Activated CD4-positive, alpha-beta T cell treated with anti-CD3 and anti-CD28 coated beads, Interleukin-2, amount 50 U/mL, for 16 hours (primary cell): ENCODE data around the gene TMCC1.
A peak's percentile ranks its signal among the peaks of the same experiment; 100 is the strongest.
"Not testable (repeated sequence)": the region's sequence is repeated elsewhere in the genome, so short reads cannot be mapped to it uniquely, and the experiment has no call there.

ENCODE experiments used
- DNase-seq: peaks from one replicate; pipeline ENCODE4 v3.0.0-alpha.2; 2020

TMCC1 gene

DNA sequence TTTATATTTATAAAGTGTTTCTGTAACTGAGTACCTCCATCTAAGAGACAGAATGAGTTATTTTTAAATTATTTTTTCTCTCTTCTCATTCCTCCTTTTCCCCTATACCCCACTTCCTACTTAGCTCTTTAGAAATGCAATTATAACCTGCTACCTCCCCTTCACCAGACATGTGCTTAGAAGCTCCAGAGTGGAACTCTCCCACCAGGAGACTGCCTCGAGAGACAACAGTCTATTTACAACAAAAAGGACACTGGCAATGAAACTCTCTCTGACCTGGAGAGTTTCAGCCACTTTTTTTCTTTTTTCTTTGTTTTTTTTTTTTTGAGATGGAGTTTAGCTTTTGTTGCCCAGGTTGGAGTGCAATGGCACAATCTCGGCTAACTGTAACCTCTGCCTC, 177.7 kb downstream of the TMCC1 start:
- no peak for DNase-seq

DNA sequence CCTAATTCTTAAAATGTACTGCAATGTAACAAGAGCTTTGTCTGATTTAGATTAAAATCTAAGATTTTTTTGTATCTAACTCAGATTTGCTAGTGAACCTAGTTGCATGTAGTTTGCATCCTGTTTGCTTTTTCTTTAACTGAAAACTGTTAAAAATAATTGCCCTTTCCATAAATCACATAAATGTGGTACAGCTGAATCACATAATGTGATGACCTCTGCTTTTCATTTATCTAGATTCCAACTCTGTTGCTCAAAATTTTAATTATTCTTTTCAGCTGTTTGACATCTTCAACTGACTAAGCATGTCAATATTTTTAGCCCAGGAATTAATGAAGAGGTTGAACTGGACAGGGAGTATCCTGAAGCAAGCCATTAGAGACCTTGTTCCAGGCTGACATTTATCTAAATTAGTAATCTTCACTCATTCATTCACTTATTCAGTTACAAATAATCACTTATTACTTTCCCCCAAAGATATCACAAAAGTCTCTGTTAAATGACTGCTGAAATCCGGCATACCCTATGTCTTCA, 185.1 kb downstream of the TMCC1 start:
- DNase-seq = no peak

DNA sequence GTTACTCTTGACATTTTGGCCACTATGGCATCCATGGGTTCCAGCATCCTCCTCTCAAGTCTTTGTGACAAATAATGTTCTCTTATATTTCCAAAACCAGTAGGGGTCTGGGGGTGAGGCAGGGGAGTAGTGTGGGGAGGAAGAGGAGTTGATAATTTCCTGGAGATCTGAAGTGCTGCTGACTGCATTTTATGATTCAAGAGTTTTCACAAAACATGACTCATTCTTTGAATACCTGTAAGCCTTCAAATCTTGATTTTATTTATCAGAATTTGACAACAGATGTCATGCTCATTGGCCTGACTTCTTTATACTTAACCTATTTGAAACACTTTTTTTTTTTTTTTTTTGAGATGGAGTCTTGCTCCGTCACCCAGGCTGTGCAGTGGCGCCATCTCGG, 188.2 kb downstream of the TMCC1 start:
- peak; percentile 4 for DNase-seq

DNA sequence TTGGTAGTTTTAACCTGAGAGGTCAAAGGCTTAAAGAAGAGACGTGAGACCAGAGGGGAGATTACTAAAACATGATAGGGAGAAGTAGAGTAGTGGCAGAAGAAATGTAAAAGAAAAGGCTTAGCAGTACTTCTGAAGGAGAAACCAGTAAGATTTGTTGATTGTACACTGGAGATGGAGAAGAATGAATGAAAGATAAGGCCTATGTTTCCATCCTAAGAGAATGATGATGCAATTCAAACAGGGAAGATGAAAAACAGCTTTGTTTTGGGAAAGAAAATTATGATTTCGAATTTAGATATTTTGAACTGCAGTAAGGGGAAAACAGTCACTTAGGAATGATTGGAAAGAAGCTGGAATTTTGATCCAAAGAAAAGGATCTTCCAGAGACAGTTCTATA, 189.6 kb downstream of the TMCC1 start:
- DNase-seq = no peak

DNA sequence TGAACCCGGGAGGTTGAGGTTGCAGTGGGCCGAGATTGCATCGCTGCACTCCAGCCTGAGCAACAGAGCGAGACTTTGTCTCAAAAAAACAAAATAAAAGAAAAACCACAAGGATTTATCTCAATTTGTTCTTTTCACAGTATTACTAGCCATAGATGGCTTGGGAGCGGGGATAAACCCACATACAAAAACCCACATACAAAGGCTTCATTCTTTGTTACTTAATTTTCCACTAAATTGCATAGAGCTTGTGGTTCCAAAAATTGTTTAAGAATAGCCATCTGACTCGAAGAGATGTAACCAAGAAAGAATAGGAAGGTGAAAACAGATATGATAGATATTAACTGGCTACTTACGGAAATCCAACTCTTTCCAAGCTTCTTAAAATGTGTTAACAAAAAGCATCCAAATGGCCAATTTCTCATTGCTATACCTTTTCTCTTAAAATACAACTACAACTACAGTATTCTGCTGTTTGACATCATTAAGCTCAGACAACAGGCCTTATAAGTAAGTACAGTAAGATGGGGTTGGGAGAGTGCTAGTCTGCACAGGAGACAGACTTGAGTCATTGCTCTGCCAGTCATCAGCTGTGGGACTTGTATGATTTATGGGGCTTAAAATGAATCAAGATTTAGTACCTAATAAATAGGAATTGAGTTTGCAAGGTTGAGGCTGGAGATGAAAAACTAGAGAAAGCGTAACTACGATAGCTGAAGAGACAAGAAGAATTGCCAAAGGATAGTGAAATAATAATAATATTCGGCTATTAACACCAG, 190.4 kb downstream of the TMCC1 start:
- no peak for DNase-seq

DNA sequence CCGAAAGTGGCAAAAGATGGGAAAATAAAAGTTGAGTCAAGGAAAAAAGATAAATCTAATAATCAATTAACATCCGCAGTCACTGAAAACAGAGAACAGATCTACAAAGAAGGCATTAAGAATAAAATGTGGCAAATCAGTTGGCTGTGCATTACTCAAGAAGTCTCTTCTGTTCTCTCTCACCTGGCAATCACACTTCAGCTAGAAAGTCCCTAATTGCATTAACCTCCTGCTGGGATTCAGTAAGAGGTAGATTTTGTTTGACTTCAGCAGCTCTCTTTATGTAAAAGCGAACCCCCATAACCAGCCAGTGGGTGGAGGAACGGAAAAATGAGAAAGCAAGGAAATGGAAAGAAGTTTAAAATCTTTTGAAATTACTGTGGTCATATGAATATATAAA, 192.3 kb downstream of the TMCC1 start:
- DNase-seq = no peak

DNA sequence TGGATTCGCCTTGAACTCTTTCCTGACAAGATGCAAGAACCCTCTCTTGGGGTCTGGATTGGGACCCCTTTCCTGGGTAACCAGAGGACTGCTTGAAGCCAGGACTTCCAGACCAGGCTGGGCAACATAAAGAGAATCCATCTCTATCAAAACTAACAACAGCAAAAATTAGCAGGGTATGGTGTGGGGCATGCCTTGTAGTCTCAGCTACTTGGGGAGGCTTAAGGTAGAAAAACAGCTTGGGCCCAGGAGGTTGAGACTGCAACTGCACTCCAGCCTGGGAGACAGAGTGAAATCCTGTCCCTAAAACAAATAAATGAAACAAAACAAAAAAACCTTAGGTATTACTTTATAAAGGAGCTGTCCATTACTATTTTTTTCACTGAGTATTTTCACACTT, 193.9 kb downstream of the TMCC1 start:
- DNase-seq = no peak

DNA sequence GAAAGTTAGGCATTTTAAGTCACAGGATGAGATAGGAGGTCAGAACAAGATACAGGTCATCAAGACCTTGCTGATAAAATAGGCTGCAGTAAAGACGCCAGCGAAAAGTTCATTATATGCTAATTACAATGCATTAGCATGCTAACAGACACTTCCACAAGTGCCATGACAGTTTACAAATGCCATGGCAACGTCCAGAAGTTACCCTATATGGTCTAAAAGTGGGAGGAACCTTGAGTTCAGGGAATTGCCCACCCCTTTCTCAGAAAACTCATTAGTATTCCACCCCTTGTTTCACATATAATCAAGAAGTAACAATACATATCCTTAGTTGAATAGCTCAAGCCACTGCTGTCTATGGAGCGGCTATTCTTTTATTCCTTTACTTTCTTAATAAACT, 194.3 kb downstream of the TMCC1 start:
- DNase-seq = no peak

DNA sequence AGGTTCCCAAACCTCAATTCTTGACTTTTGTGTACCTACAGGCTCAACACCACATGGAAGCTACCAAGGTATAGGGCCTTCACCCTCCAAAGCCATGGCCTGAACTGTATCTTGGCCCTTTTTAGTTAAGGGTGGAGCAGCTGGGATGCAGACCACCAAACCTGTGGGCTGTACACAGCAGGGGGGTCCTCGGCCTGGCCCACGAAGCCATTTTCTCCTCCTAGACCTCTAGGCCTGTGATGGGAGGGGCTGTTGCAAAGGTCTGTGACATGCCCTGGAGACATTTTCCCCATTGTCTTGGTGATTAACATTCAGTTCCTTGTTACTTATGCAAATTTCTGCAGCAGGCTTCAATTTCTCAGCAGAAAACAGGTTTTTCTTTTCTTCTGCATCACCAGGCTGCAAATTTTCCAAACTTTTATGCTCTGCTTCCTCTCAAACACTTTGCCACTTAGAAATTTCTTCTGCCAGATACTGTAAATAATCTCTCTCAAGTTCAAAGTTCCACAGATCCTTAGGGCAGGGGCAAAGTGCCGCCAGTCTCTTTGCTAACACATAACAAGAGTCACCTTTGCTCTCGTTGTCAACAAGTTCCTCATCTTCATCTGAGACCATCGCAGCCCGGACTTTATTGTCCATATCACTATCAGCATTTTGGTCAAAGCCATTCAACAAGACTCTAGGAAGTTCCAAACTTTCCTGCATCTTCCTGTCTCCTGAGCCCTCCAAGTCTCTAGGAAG, 196.1 kb downstream of the TMCC1 start:
- DNase-seq = no peak

DNA sequence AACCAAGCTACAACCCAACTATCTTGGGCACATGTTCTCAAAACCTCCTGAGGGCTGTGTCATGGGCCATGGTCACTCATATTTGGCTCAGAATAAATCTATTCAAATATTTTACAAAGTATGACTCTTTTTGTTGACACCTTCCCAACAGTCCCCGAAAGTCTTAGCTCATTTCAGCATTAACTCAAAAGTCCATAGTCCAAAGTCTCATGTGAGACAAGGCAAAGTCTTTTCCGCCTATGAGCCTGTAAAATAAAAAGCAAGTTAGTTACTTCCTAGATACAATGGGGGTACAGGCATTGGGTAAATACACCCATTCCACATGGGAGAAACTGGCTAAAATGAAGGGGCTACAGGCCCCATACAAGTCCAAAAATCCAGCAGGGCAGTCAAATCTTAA, 197.1 kb downstream of the TMCC1 start:
- not testable (repeated sequence) for DNase-seq

DNA sequence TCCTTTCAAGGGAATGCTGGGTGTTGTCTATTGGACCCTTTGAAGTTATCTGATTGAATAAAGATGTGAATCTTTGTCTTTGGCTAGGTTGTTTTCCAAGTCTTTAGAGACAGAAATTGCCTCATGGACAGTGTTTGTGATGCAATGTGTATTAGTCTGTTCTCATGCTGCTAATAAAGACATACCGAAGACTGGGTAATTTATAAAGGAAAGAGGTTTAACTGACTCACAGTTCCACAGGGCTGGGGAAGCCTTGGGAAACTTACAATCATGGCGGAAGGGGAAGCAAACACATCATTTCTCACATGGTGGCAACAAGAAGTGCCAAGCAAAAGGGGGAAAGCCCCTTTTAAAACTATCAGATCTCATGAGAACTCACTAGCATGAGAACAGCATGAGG, 198.3 kb downstream of the TMCC1 start:
- no peak for DNase-seq

DNA sequence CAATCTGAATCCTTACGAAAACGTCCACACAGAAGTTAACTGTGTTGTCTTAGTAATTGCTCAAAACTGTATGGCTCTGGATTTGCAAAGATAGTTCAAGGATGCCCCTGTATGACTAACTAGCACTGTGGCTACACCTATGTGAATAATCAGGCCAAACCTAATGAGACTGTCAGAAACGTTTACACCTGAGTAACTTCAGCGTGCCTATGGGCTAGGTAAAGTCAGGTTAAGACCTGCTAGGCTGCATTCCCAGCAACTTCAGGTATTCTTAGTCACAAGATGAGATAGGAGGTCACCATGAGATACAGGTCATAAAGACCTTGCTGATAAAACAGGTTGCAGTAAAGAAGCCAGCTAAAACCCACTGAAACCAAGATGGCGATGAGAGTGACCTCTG, 199.3 kb downstream of the TMCC1 start:
- no peak for DNase-seq

DNA sequence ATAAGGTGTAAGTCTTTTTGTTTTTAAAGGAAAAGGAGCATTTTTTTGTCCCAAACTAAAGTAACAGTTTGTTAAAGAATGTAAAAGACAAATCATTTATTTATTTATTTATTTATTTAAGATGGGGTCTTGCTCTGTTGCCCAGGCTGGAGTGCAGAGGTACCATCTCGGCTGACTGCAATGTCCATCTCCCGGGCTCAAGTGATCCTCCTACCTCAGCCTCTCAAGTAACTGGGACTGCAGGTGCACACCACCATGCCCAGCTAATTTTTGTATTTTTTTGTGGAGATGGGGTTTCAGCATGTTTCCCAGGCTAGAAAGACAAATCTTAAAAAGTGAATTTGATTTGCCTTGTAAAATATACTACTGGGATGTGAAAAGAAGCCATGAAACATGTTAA, 200.8 kb downstream of the TMCC1 start:
- DNase-seq = no peak

DNA sequence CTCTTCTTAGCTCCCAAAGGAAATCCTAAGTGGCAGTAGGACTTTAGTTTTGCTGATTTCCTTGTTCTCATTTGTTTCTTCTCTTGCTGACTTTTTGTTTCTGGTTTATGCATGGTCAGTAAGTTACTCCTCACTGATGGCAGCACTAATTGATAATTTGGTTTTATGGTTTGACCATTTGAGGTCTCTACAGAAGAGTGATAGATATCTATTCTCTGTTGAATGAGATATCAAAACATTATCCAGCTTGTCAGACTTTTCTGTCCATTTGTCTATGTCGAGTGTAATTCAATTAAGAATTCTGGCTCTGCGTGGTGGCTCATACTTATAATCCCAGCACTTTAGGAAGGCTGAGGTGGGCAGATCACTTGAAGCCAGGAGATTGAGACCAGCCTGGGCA, 202.5 kb downstream of the TMCC1 start:
- DNase-seq = no peak

DNA sequence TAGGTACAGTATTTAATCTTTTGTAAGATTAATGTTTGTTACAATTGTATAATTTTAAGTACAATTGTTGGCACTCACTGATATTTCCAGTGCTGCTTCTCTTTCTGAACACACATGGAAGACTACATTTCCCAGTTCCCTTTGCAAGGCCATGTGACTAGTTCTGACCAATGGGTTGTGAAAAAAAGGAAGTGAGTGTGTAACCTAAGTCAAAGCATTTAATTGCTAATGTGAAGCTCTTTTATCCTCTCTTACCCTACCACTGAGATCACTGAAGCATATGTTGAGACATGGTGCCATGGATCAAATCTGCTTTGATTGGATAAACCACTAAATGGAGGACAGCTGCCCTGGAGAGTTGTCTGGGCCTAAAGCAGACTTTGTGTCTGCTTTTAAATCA, 203.1 kb downstream of the TMCC1 start:
- DNase-seq = peak; percentile 57

DNA sequence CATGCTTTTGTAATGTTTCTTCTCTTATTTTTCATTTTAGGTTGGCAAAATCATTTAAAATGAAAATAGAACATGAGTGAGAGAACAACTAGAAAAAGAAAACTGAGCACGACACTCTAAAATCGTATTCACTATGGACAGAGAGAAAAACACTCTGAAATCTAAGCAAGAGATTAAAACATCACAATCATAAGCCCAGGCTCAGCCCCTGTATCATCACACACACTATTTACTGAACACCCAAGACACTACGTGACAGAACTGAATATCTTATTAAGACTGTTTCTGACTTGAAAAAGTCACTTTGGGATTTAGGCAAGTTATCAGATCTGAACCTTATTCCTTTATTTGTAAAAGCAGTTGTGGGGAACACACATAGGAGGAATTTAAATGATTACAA, 204.5 kb downstream of the TMCC1 start:
- DNase-seq = no peak

DNA sequence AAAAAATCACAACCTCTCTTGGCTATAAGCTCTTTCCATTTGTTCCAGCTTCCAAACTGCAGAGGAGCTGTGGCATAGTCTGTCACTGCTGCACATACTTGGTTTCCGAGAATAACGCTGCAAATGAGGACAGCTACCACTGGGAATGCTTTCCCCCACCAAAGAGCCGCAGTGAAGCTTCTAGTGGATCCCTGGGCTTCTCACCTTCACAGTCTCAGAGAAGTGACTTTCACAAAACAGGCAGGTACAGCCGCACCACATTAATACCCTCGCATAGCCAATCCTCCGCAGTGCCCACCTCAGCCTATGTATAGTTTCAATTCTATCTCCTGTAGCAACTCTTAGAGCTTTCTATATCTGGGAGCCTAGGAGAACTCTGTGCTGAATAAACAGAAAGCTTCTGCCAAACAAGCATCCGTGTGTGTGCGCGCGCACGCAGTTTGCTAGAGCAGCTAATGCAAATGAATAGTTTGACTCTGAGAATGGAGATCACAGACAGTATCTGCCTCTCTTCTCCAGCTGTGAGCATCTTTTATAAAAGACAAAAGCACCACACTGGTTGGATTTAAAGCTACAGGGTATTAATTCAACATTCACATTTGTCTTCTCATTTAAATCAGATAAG, 205.1 kb downstream of the TMCC1 start:
- DNase-seq = no peak

DNA sequence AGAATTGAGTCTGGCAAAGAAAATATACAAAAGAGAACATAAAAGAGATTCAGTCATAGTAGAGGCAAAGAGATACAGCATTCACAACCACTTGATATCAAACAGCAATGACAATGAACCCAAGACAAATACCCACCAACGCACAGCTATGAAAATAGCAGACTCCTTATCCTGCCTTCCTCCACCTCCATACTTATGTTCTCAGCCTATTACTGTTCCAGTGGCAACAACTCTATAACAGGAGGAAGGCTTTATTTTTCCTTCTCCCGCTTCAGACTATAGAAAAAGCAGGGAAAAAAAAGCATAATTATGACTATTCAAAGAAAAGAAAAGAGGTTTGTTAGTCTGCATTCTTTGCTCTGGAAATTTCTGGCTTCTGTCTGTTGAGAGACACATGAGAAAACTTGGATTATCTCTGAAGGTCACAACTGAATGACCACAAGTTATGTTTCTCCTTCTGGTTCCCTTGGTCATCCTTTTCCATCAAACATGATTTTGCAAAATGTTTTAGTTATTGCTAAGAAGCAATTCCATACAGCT, 205.9 kb downstream of the TMCC1 start:
- no peak for DNase-seq

DNA sequence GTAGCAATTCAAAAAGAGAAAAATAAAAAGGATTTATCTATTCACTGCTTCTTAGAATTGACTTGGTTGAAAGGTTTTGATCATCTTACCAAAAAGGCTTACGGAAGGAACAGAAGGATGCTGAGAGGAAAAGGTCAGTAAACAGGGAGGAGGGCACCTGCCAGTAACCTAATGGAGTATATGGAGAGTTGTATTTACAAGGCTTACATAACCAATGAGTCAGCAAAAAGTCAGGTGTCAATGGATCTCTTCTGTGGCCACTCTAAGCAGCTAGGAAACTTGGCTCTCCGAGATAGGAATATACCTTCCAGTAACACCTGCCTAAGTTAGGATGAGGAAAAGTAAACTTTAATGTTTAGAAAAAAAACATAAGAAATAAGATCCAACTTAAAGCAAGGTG, 206.6 kb downstream of the TMCC1 start:
- DNase-seq = no peak

DNA sequence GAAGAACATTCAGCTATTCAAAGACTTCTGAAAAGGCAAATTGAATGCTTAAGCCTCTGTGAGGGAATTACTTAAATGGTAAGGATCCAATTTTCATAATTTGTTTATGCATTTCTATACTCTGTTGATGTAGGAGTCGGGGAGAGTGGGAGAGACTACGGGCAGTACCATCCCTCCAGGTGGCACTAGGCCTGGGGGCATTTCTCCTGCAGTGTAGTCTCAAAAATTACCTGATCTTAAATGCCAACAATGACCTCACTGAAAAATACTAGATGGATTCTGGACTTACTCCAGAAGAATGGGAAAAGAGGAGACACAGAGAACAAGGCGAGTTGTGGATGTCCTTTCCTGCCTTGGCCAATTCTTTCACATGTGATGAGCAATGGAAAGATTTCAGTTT, 209.2 kb downstream of the TMCC1 start:
- no peak for DNase-seq

DNA sequence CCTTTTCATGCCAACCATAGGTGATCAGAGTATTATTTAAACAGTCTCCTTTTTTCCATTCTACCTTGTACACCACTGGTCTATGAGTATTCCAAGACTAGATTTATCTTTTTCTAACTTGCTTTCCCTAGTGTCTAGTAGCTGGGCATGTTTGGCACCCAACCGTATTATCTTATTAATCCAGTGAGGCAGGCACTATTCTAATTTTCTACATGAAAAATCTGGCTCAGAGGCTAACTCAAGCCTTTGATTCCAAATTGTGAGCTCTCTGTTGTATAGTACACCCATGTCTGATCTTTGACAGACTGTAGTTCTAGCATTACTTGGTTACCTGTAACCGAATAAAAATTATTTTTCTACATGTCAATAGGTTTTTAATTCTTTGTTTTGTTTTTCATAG, 210.3 kb downstream of the TMCC1 start:
- no peak for DNase-seq

DNA sequence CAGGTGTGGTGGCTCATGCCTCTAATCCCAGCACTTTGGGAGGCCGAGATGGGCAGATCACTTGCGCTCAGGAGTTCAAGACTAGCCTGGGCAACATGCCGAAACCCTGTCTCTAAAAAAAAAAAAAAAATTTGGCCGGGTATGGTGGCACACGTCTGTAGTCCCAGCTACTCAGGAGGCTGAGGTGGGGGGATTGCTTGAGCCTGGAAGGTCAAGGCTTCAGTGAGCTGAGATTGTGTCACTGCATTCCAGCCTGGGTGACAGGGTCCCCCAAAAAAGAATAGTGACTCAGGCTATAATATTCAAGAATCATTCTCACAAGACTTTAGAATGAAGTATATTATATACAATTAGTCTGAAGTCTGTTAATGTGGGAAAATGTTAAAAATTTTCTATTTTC, 216.5 kb downstream of the TMCC1 start:
- no peak for DNase-seq

DNA sequence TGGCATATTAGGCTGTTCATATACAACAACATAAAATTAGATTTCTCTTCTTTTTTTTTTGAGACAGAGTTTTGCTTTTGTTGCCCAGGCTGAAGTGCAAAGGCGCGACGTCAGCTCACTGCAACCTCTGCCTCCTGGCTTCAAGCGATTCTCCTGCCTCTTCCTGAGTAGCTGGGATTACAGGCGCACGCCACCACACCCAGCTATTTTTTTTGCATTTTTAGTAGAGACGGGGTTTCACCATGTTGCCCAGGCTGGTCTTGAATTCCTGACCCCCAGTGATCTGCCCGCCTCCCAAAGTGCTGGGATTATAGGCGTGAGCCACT, 218.8 kb downstream of the TMCC1 start:
- not testable (repeated sequence) for DNase-seq
